ENCODE data around the gene GGN.
"Not testable (repeated sequence)": the region's sequence is repeated elsewhere in the genome, so short reads cannot be mapped to it uniquely, and the experiment has no call there.

The GGN gene

GRCh38 chr19:38387550-38388348 lies at the start of gene GGN:
TSS of gene GGN (minus strand) at chr19:38388034. CDS start at chr19:38387261, 773 bp downstream.
- DNase-seq (ENCODE audit: insufficient read length, low spot score) = peak; percentile 91
- peak; percentile 85 for FAIRE-seq

DNA sequence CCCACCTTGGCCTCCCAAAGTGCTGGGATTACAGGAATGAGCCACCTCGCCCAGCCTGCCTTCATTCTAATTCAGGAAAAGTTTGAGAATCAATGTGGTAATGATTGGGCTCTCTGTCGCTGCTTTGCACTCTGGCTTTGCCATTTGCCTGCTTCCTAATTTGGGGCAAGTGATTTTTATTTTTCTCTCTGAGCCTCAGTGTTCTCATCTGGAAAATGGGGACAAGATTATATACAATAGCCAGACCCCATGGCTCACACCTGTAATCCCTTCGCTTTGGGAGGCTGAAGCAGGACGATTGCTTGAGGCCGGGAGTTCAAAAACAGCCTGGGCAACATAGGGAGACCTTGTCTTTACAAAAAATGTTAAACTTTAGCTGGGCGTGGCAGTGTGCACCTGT lies 49.5 kb upstream of the GGN start:
- DNase-seq (ENCODE audit: insufficient read length, low spot score) (no peak), FAIRE-seq (no peak)

DNA sequence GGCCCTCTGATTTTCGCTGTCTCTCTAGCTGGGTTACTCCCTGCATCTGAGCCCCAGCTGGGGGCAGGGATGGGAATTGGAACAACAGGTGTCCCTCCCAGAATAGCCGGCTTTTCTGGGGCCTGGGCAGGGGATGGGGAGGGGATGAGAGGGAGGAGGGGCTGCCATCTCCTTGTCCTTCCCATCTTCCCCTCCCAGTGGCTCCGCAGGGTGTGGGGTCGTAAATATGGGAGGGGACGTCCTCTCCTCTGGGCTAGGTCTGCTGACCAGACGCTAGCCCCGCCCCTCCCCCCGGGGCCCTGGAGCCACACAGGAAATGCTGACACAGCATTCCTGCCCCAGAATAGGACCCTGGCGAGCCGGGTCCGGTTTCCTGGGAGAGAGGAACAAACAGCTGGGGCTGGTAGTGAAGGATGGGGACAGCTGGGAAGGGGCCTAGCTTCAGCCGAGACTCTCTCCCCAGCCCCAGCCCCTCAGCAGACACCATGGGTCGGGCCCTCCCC lies 46.8 kb upstream of the GGN start:
- no peak for FAIRE-seq
- DNase-seq (ENCODE audit: insufficient read length, low spot score) = peak; percentile 31

GRCh38 chr19:38433268-38433733 lies 45.5 kb upstream of the GGN start, which contains the start of gene RYR1:
TSS of gene RYR1 (plus strand) at chr19:38433691. CDS start at chr19:38433830, 139 bp downstream.
- DNase-seq (ENCODE audit: insufficient read length, low spot score) (peak; percentile 32), FAIRE-seq (no peak)

DNA sequence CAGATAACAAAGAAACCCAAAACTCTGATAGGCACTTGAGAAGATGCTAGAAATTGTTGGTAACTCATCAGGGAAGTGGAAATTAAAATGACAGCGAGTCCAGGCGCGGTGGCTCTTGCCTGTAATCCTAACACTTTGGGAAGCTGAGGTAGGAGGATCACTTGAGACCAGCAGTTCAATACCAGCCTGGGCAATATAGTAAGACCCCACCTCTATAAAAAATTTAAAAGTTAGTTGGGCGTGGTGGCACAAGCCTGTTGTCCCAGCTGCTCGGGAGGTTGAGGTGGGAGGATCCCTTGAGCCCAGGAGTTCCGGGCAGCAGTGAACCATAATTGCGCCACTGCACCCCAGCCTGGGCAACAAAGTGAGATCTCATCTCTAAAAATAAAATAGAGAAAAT lies 43.1 kb upstream of the GGN start:
- DNase-seq (ENCODE audit: insufficient read length, low spot score) (no peak), FAIRE-seq (no peak)

DNA sequence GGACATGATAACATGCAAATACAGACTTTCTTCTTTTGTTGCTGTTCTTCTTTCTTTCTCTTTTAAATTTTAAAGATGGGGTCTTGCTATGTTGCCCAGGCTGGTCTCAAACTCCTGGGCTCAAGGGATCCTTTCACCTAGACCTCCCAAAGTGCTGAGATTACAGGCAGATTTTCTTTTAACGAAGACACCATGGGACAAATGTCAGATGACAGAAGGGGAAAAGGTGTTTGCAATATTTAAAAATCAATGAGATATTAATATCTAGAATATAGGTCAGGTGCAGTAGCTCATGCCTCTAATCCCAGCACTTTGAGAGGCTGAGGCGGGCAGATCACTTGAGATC lies 42.0 kb upstream of the GGN start:
- FAIRE-seq = no peak
- DNase-seq (ENCODE audit: insufficient read length, low spot score) = no peak

DNA sequence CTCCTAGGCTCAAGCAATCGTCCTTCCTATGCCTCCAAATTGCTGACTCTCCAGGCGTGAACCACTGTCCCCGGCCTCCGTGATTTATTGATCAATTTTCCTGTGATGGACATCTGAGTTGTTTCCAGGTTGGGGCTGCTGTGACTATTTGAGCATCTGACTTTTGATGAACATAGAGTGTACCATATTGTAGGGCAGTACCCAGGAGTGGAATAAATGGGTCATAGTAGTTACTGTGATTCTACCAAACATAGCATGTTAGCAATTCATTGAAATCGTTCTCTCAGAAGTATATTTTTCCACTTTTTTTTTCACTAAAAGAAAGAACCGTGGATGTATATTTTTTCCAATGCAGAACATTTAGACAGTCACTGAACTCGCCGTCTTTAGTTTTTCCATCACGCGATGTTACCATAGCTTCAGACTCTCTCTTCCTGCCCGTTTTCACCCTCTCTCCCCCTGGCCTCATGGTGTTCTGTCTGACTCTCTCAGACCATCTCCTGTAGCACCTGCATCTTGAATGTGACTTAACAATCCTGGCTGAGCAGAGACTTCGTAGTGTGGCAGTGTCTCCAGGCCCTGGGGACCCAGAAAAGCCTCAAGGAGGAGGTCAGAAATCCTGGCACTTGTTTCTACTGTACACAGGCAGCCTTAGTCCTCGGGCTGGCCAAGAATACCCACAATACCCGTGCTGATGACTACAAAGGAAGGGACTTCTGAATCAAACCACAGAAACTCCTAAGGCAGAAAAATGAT lies 41.4 kb upstream of the GGN start:
- FAIRE-seq (no peak), DNase-seq (ENCODE audit: insufficient read length, low spot score) (no peak)

DNA sequence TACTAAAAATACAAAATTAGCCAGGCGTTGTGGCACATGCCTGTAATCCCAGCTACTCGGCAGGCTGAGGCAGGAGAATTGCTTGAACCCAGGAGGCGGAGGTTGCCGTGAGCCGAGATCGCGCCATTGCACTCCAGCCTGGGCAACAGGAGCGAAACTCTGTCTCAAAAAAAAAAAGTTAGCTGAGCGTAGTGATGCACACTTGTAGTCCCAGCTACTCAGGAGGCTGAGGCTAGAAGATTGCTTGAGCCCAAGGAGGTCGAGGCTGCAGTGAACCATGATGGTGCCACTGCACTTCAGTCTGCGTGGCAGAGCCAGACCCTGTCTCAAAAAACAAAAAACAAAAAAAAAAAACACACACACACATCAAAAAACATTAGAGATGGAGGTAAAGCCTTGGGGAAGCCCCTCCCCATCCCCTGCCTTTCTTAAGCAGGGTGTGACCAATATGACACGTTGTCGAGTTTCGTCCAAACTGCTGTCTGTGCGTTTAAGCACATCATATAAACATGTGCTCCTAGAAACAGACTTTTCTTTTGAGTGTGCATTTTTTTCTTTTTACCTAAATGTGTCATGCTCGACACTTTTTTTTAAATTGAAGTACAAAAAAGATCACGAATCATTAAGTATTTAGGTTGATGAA lies 39.3 kb upstream of the GGN start:
- FAIRE-seq; DNase-seq (ENCODE audit: insufficient read length, low spot score): not testable (repeated sequence)

DNA sequence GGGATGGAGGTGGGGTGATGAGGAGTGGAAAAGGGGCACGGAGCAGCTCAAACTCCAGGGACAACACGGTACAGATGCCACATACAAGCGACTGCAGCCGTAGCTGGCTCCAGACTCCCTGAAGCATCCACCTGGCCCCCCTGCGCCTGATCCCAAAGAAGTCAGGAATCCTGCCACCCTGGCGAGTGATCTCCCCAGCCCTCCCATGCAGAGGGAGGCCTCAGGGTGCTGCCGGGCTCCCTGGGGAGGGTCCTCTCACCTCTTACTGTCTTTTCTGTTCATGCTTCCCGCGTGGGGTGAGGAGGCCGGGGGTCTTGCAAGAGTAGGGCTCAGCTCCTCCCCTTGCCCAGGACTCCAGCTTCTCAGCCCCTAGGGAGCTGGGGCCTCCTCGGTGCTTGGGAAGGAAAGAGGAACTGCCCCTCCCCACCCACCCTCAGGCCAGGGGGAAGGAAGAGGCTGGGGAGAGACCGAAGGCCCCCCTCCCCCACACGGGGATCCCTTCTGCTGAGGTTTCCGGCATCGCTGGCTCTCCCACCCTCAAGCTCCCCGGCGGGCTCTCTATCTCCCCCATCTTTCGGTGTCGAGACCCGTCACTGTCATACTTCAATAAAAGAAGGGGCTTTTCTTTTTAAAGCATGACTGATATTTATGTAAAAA lies 38.1 kb upstream of the GGN start, which contains the start of gene RASGRP4:
RASGRP4 (minus strand) TSS at position 410 of the 657 bp plus-strand sequence; CDS start at position 282, 128 bp downstream.
- DNase-seq (ENCODE audit: insufficient read length, low spot score) (no peak), FAIRE-seq (no peak)

DNA sequence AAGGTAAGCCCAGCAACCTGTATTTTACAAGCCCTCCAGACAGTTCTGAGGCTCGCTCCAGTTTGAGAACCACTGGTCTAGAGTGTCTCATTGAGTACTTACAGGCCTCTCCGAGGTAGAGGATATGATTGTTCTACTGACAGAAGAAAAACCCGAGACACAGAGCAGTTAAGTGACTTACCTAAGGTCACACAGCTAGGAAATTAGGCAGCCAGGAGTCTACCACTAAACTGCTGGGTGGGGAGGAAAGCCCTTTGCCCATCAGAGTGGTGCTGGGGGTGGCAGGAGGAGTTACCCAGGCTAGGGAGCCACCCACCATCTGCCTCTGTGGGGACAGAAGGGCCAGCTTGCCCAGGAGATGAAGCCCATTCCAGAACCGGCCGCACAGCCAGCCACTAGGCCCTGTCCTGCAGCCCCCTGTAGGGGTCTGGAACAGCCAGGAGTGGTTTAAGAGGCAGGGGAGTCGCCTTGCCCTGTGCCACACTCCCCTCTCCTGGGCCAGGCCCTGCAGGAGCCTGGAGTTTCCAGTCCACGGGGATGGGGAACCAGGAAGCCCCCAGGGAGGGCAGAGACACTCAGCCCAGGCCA lies 37.5 kb upstream of the GGN start:
- no peak for FAIRE-seq
- no peak for DNase-seq (ENCODE audit: insufficient read length, low spot score)

- no peak for FAIRE-seq
- DNase-seq (ENCODE audit: insufficient read length, low spot score) = no peak
Measured at GRCh38 chr19:38424272-38424671, 36.4 kb upstream of the GGN start.

- FAIRE-seq (no peak), DNase-seq (ENCODE audit: insufficient read length, low spot score) (no peak)
Measured at GRCh38 chr19:38422438-38422837, 34.6 kb upstream of the GGN start.

GRCh38 chr19:38421856-38422255 lies 34.0 kb upstream of the GGN start:
- FAIRE-seq = no peak

DNA sequence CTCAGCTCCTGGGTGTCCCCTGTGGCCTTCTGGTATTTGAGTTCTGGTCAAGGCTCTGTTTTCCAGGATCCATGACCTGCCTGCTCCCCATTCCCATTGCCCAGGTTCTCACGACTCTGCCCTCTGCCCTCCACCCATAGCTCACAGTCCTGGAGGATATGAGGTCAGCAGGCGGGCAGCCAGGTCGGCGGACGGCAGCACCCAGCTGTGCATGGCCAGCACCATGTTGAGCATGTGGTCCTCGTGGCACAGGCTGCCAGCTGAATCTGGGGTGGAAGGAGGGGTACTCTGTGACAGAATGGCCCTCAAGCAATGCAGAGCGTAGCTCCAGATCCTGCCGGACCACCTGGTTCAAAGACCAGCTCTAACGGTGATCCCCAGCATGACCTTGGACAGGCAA lies 33.1 kb upstream of the GGN start:
- FAIRE-seq (no peak), DNase-seq (ENCODE audit: insufficient read length, low spot score) (no peak)

More at GRCh38 chr19:38421856-38422255, 34.0 kb upstream of the GGN start:
- DNase-seq (ENCODE audit: insufficient read length, low spot score) = no peak

GRCh38 chr19:38417544-38418506 lies 30.0 kb upstream of the GGN start:
- FAIRE-seq (no peak), DNase-seq (ENCODE audit: insufficient read length, low spot score) (no peak)

GRCh38 chr19:38417146-38417543 lies 29.3 kb upstream of the GGN start:
- DNase-seq (ENCODE audit: insufficient read length, low spot score) (no peak), FAIRE-seq (no peak)

DNA sequence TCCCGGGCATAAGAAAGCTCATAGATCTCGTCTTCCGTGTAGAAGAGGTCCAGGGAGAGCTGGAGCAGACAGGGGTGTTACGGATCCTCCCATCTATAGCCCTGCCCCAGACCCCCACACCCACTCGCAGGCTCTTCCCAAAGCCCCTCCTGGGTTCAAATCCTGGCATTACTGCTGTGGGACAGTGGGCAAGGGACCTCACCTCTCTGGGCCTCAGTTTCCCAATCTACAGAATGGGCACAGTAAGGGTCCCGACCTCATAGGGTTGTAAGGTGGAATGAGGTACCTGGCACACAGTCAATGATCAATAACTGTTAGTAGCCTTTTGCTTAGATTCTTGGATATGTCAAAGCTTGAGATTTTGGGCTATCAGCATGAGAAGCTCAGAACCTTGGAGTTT lies 25.6 kb upstream of the GGN start:
- FAIRE-seq (no peak), DNase-seq (ENCODE audit: insufficient read length, low spot score) (no peak)

GRCh38 chr19:38412961-38413360 lies 25.1 kb upstream of the GGN start:
- no peak for FAIRE-seq
- no peak for DNase-seq (ENCODE audit: insufficient read length, low spot score)

GRCh38 chr19:38412491-38412890 lies 24.7 kb upstream of the GGN start:
- FAIRE-seq = no peak
- no peak for DNase-seq (ENCODE audit: insufficient read length, low spot score)
